Transverse colon (tissue), 4 donors: ENCODE results near the gene CTNNBIP1. TPM values are rescaled to one million over a fixed set of nuclear protein-coding genes. Genes with fewer than 3 reads are reported as not detected.

ENCODE experiments used
- DNase-seq: peaks from one replicate; pipeline ENCODE4 v3.0.0-alpha.2; 2019
- H3K27ac ChIP-seq, 4 donors: fragments of 200-600 bp; sonication (generic); 2 replicates each; pipeline ENCODE4 v1.5.1; 2016 to 2018; ENCODE audit warnings: inconsistent platforms in 4 of 4
- H3K27me3 ChIP-seq: fragments of 200-600 bp; sonication (generic); 2 replicates; pipeline ENCODE4 v1.5.1; 2017; ENCODE audit warnings: inconsistent platforms
- H3K36me3 ChIP-seq, 4 donors: fragments of 200-600 bp; sonication (generic); 2 replicates each; pipeline ENCODE4 v1.5.1; 2017 to 2019; ENCODE audit warnings: inconsistent platforms in 4 of 4
- H3K4me1 ChIP-seq, 4 donors: fragments of 200-600 bp; sonication (generic); 2 replicates each; pipeline ENCODE4 v1.5.1; 2017 to 2020; ENCODE audit warnings: inconsistent platforms in 4 of 4
- H3K4me3 ChIP-seq, 4 donors: fragments of 200-600 bp; sonication (generic); 1 replicate in 1 of 4; 2 replicates in 3 of 4; pipeline versions ENCODE4 v1.5.1 to v1.6.1; 2017 to 2019; ENCODE audit warnings: inconsistent platforms in 4 of 4
- H3K9me3 ChIP-seq, 2 donors: fragments of 200-600 bp; sonication (generic); 2 replicates each; pipeline ENCODE4 v1.5.1; 2017 to 2019; ENCODE audit warnings: inconsistent platforms in 2 of 2
- EP300 ChIP-seq: sonication (generic); formaldehyde crosslinking; IDR thresholded peaks from one replicate; pipeline ENCODE4 v1.6.1; 2017; ENCODE audit warnings: antibody characterized with exemption, low read depth
- POLR2A ChIP-seq: fragments of 450-650 bp; IDR thresholded peaks from one replicate; pipeline ENCODE4 v1.6.1; 2016; ENCODE audit warnings: antibody characterized with exemption, mild to moderate bottlenecking, moderate library complexity
- POLR2AphosphoS5 ChIP-seq, 3 donors: sonication (generic); formaldehyde crosslinking; IDR thresholded peaks; one replicate each; pipeline ENCODE4 v1.6.1; 2016; ENCODE audit warnings: antibody characterized with exemption in 3 of 3
- WGBS, 2 donors: methylation state at CpG; one replicate each; pipeline ENCODE4 v1.1.5; 2018; ENCODE audit warnings: low coverage in 1 of 2; 5-methylcytosine and 5-hydroxymethylcytosine counted together
- in situ Hi-C, 4 donors: fragments of 200-750 bp; cut with MboI; loops; one replicate each; pipeline versions ENCODE4 v1.15.0 to v1.15.1; 2017; ENCODE audit warnings: low sequenced_read_pairs in 3 of 4, low pct_ligation_motif_present in 1 of 4, low pct_unique_long_range_greater_than_20kb in 1 of 4
- intact Hi-C: fragments of 100-400 bp; cut with DNase I; formaldehyde crosslinking; loops from one replicate; pipeline ENCODE4 v1.15.1; 2023; ENCODE audit warnings: low total_unique reads
- total RNA-seq, 4 donors: library from RNA; depleted of rRNA; stranded (reverse); fragments of >200 nt; gene quantifications; one replicate each; pipeline ENCODE4 v1.1.0, GENCODE V29; 2016
- TF ChIP-seq, protein P1 (sequence below), 5 experiments: fragments of 200-600 bp in 3 of 5; fragments of 450-650 bp in 2 of 5; sonication (generic) in 3 of 5; IDR thresholded peaks; 1 replicate in 2 of 5; 2 replicates in 3 of 5; pipeline ENCODE4 v1.5.1; 2016 to 2017; ENCODE audit warnings: antibody characterized with exemption in 5 of 5, inconsistent platforms in 3 of 5, mild to moderate bottlenecking in 2 of 5, moderate library complexity in 1 of 5

The CTNNBIP1 gene
- total RNA-seq, 4 donors from 2014 or later = 7.9 to 24.4 (median 15.7) TPM

DNA sequence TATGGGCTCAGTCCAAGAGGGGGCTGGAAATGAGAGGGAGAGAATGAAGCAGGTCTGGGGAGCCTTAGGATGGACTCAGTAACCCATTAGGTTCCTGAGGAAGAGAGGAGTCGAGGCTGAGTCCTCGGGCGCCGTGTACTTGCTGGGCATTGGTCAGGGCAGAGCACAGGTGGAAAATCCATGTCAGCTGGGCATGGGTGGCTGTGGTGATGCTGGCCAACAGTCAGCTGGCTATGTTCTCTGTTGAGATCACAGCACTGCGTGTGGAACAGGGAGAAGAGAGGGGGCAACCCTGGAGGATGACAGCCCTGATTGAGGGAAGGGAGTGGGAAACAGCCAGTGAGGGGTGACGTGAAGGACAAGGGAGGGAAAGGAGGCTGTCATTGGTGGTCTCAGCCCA lies 43.2 kb downstream of the CTNNBIP1 start:
- intact Hi-C loops (loop anchor here (5.0 to 10.0 kb wide), 2 partner anchors 80 to 142 kb away; no protein-coding TSS in a partner anchor), in situ Hi-C loops (loop anchor here in 3 of 4 donors (5.0 to 10.0 kb wide), 4 partner anchors 80 to 242 kb away; no protein-coding TSS in a partner anchor)

DNA sequence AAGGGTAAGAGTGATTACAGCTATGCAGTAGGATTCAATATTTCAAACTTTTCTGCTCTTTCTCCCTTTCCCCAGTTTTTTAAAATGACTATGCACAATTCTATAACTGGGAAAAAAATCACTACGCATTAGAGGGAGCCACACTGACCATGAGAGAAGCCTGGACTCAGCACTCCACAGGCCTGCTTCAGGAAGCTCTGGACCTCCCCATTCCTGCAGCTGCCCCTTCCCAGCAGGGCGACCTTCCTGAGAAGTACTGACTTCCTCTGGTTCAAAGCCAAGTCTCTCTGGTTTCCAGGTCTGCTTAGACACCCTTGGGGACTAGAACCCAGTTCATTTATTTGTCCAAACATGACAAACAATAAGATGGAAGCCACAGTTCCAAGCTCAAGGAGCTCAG lies 44.3 kb downstream of the CTNNBIP1 start:
- 63 to 87% methylated on average over 1 to 2 of the region's 2 CpGs for WGBS, 2 donors
- TF ChIP-seq POLR2AphosphoS5 (IDR thresholded peaks at IDR 0.05) (no peak), POLR2A (no peak), EP300 (no peak)
- TF ChIP-seq, protein P1, sequence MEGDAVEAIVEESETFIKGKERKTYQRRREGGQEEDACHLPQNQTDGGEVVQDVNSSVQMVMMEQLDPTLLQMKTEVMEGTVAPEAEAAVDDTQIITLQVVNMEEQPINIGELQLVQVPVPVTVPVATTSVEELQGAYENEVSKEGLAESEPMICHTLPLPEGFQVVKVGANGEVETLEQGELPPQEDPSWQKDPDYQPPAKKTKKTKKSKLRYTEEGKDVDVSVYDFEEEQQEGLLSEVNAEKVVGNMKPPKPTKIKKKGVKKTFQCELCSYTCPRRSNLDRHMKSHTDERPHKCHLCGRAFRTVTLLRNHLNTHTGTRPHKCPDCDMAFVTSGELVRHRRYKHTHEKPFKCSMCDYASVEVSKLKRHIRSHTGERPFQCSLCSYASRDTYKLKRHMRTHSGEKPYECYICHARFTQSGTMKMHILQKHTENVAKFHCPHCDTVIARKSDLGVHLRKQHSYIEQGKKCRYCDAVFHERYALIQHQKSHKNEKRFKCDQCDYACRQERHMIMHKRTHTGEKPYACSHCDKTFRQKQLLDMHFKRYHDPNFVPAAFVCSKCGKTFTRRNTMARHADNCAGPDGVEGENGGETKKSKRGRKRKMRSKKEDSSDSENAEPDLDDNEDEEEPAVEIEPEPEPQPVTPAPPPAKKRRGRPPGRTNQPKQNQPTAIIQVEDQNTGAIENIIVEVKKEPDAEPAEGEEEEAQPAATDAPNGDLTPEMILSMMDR (IDR thresholded peaks at IDR 0.05) = no peak
- Histone ChIP-seq H3K4me1 (no peaks in the 10 kb centered on the region), H3K27me3 (no peaks in the 10 kb centered on the region), H3K4me3 (no peak overlapping the region), H3K27ac (no peak overlapping the region), H3K36me3 (no peaks in the 10 kb centered on the region), H3K9me3 (no peaks in the 10 kb centered on the region)
- DNase-seq = no peak
- in situ Hi-C loops (loop anchor here in 3 of 4 donors (5.0 to 10.0 kb wide), 4 partner anchors 78 to 241 kb away; no protein-coding TSS in a partner anchor), intact Hi-C loops (loop anchor here (2.0 to 10.0 kb wide), 3 partner anchors 78 to 239 kb away; no protein-coding TSS in a partner anchor)

More for the DNA sequence above, 43.2 kb downstream of the CTNNBIP1 start:
- H3K4me3 ChIP-seq = no peak overlapping the region
- H3K4me1 ChIP-seq = no peaks in the 10 kb centered on the region
- H3K9me3 ChIP-seq = no peaks in the 10 kb centered on the region
- 90% methylated on average over 6 of the region's 6 CpGs; no CpG with 5 or more reads in 1 of the 2 donors for WGBS, 2 donors
- TF ChIP-seq POLR2AphosphoS5 (IDR thresholded peaks at IDR 0.05) = no peak
- no peak for TF ChIP-seq EP300
- TF ChIP-seq, protein P1 (IDR thresholded peaks at IDR 0.05) = no peak
- no peak for TF ChIP-seq POLR2A
- H3K36me3 ChIP-seq = no peaks in the 10 kb centered on the region
- no peaks in the 10 kb centered on the region for H3K27me3 ChIP-seq
- DNase-seq = no peak
- H3K27ac ChIP-seq = no peak overlapping the region

DNA sequence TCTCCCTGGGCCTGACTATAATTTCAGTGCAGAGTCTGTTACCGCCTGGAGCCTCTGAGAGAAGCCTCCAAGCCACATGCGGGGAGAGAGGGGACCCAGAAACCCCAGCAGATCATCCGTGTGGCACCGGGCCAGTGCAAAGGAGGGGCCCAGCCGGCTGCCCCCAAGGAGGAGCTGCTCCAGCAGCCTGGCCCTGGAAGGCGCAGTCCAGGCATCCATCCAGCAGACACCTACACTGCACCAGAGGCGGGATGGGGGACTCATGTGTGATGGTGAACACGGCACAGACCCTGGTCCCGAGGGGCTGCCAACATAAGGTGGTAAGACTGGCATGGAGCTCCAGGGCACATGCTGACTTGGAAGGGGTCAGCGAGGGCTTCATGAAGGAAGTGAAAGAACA lies 46.7 kb downstream of the CTNNBIP1 start:
- TF ChIP-seq POLR2A (no peak), POLR2AphosphoS5 (IDR thresholded peaks at IDR 0.05) (no peak), EP300 (no peak)
- TF ChIP-seq, protein P1 (IDR thresholded peaks at IDR 0.05) = no peak
- Histone ChIP-seq H3K27me3 (no peaks in the 10 kb centered on the region), H3K36me3 (peaks cover 0 to 1% (median 0%) of the 10 kb centered on the region in 4 donors), H3K4me3 (no peak overlapping the region), H3K9me3 (no peaks in the 10 kb centered on the region), H3K27ac (no peak overlapping the region), H3K4me1 (no peaks in the 10 kb centered on the region)
- in situ Hi-C loops = loop anchor here in 2 of 4 donors (10.0 kb wide), 2 partner anchors 79 to 239 kb away; no protein-coding TSS in a partner anchor
- DNase-seq = no peak
- 80 to 94% methylated on average over 1 to 10 of the region's 10 CpGs for WGBS, 2 donors
- intact Hi-C loops = loop anchor here (10.0 kb wide), 1 partner anchor 139 kb away; no protein-coding TSS in a partner anchor

DNA sequence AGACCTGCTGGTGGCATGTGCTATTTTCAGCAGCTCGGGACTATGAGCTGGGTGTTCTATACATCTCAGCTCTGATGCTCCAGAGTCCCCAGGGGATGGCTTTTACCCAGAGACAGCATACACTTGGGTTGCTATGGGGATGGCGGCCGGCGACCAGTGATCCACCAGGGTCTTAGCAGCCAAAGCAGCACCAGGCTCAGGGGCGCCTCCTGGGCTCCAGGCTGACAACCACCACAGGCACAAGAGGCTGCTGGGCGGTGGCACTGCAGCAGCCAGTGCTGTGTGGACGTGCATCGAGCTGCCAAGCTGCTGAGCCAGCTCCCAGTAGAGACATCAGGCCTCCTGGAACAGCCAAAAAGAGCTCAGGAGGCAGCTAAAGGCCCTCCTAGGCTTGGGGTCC lies 48.7 kb downstream of the CTNNBIP1 start:
- Histone ChIP-seq H3K27me3 (no peaks in the 10 kb centered on the region), H3K4me1 (no peaks in the 10 kb centered on the region), H3K9me3 (no peaks in the 10 kb centered on the region), H3K36me3 (peaks cover 0 to 4% (median 0%) of the 10 kb centered on the region in 4 donors), H3K4me3 (no peak overlapping the region), H3K27ac (no peak overlapping the region)
- 84% methylated on average over 8 of the region's 8 CpGs; no CpG with 5 or more reads in 1 of the 2 donors for WGBS, 2 donors
- intact Hi-C loops = loop anchor here (10.0 kb wide), 1 partner anchor 137 kb away; no protein-coding TSS in a partner anchor
- TF ChIP-seq POLR2AphosphoS5 (IDR thresholded peaks at IDR 0.05) = no peak
- TF ChIP-seq, protein P1 (IDR thresholded peaks at IDR 0.05) = no peak
- TF ChIP-seq POLR2A = no peak
- no peak for TF ChIP-seq EP300
- no peak for DNase-seq
- in situ Hi-C loops = loop anchor here in 2 of 4 donors (10.0 kb wide), 2 partner anchors 77 to 237 kb away; no protein-coding TSS in a partner anchor
